HG03565 (cell line): Measurements from ENCODE around the gene CHEK2.
"Not testable (repeated sequence)": the region's sequence is repeated elsewhere in the genome, so short reads cannot be mapped to it uniquely, and the experiment has no call there.

Experiments used
- ATAC-seq: cut with Tn5 transposase; IDR thresholded peaks from one replicate; pipeline ENCODE4 v1.9.1; 2021; ENCODE audit warnings: mild to moderate bottlenecking, moderate library complexity; ENCODE audit not compliant: unreplicated experiment

Gene CHEK2

DNA sequence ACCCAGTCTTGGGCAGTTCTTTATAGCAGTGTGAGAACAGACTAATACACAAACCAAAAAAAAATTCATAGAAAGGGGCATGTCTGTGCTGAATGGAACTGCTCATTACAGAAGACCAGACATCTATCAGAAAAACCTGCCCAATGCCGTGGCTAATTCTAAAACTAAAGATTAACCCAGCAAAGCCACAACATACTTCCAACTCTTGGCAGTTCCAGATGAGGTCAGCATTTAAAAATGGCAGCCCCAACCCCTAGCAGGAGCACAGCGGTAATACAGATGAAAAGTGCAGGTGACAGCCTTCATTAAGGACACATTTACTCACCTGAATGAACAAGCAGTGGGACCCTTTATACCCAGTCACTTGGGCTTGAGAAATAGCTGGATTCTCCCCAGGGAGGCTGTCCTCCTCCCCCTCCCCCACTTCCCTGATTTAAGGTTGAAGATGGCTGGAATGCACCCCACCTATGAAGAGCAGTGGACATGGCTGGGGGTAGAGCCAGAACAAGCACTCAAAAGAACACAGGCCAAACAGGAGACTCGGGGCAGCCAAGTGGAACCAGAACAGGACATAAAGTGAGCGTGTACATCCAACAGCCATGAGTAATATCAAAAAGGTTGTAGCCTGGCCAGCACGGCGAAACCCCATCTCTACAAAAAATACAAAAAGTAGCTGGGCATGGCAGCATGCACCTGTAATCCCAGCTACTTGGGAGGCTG, 48.4 kb downstream of the CHEK2 start:
- ATAC-seq = not testable (repeated sequence)

DNA sequence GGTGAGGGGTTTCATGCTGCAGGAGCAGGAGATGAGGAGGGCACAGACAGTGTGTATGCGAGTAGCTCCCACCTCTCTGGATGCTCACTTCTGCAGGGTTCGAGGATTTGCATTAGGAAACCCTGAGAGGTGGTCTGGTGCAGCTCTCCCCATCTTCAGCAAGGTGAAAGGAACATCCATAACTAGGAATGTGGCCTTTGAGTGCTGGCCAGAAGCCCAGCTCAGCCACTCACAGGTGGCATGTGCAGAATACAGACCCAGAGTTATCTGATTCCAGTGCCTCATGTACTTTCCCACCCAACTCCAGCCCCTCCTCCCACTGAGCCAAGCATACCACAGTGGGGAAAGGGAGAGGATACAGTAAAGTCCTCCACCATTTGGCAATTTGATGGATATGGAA, 51.8 kb downstream of the CHEK2 start:
- ATAC-seq = not testable (repeated sequence)

- ATAC-seq = not testable (repeated sequence)
Measured at GRCh38 chr22:28682966-28683365, 58.7 kb downstream of the CHEK2 start.

GRCh38 chr22:28680813-28681490, 60.7 kb downstream of the CHEK2 start:
- ATAC-seq = not testable (repeated sequence)

DNA sequence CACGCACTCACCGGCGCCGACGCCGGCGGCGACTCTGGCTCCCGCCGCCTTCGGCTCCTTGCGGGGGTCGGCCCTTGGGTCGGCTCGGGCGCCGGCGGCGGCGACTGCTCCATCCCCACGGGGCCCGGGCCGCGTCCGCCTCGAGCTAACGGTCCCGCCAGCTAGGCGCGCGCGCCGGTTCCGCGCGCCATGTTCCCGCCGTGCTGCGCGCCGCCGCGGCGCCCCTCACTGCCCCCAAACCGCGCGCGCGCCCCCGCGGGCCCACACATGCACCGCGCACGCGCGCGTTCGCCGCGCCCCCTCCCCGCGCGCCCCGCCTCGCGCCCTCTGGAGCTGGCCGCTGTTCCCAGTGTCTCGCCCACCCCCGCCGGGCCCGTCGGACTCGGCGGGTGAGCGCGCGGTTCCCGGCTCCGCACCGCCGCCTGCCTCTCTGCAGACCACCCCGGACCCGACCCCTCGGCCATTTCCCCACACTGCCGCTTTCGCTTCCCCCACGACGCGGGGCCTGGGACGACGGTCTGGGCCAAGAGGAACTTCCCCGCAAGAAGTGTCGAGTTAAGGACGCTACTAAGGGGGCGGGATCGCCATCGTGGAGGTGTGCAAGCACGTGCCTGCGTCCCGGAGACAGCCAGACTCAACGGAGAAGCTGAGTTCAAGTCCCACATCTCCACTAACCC, 61.9 kb downstream of the CHEK2 start, which contains the start of gene TTC28:
TSS of gene TTC28 (minus strand) at position 230 of the 677 bp plus-strand sequence. CDS start at position 113, 117 bp downstream.
- not testable (repeated sequence) for ATAC-seq

DNA sequence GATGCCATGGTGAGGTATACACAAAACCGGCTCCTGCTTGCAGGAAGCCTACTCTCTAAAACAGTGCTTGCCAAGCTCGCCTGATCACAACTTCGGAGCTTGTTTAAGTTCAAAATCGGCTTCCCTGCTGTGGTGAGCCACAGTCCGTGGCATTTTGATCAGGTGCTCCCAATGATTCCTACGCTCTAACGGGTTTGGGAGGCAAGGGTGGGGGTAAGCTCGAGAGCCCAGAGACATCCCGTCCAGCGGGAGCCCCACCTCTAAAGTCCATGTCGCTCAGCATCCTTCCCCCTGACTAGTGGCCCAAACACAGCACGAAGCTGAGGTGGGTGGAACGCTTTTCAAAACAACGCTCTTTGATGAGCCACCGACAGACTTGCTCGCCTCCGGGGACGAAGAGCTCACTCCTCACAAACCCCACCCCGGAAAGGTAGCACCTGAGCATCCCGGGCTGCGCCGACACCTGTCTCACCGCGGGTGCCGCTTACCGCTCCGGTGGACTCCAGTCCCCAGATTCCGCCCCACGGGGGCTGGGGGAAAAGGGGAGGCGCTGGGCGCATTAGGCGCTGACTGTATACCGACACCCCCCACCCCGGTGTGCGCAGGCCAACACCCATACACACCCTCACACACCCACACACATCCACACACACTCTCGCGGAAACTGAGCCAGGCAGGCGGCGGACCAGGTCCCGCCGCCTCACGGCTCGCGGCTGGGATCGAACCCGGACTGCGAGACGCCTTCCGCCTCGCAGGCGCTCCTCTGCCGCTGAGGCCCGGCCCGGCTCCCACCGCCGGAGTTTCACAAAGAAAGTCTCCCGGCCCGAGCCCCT, 62.6 kb downstream of the CHEK2 start:
- ATAC-seq = not testable (repeated sequence)

DNA sequence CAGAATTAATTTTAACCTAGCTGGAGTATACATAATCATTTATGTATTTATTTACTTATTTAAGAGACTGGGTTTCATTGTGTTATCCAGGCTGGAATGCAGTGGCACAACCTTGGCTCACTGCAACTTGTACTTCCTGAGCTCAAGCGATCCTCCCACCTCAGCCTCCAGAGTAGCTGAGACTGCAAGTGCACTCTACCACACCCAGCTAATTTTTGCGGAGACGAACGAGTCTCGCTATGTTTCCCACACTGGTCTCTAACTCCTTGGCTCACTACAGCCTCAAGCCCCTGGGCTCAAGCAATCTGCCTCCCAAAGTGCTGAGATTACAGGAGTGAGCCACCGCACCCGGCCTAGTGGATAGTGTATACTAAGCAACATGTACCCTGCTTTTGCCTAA, 63.5 kb downstream of the CHEK2 start:
- ATAC-seq = not testable (repeated sequence)

DNA sequence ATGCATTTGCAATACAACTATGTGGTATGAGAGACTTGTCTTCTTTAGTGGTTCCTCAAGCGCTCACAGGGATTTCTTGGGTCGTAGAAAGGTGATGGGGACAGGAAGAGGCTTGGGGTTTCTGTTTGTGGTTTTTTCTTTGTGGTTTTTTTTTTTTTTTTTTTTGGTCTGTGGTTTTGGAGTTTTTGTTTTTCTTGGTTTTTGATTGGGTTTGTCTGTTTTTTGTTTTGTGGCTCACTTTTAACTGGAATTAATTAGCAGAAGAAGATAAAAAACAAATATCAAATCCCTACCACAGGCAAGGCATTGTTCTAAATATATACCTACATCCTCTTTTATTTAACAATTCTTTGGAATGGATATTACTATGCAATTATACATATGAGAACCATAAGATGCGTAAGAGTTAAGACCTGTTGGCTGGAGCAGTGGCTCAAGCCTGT, 67.5 kb downstream of the CHEK2 start:
- no peak for ATAC-seq

- ATAC-seq = no peak
Measured at GRCh38 chr22:28670756-28671155, 70.9 kb downstream of the CHEK2 start.

DNA sequence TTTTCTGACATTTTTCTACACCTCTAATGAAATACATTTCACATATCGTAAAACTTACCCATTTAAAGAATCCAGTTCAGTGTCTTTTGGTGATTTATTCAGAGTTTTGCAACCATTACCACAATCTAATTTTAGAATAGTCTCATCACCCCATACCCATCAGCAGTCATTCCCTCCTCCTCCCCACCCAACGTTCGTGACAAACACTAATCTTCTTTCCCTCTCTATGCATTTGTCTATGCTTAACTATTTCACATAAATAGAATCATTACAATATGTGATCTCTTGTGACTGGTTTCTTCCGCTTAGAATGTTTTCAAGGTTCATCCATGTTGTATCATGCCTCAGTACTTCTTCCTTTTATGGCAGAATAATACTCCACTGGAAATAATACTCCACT, 71.5 kb downstream of the CHEK2 start:
- no peak for ATAC-seq

GRCh38 chr22:28669387-28669786, 72.2 kb downstream of the CHEK2 start:
- no peak for ATAC-seq

DNA sequence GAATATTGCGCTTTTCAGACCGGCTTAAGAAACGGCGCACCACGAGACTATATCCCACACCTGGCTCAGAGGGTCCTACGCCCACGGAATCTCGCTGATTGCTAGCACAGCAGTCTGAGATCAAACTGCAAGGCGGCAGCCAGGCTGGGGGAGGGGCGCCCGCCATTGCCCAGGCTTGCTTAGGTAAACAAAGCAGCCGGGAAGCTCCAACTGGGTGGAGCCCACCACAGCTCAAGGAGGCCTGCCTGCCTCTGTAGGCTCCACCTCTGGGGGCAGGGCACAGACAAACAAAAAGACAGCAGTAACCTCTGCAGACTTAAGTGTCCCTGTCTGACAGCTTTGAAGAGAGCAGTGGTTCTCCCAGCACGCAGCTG, 78.1 kb downstream of the CHEK2 start:
- ATAC-seq = not testable (repeated sequence)

DNA sequence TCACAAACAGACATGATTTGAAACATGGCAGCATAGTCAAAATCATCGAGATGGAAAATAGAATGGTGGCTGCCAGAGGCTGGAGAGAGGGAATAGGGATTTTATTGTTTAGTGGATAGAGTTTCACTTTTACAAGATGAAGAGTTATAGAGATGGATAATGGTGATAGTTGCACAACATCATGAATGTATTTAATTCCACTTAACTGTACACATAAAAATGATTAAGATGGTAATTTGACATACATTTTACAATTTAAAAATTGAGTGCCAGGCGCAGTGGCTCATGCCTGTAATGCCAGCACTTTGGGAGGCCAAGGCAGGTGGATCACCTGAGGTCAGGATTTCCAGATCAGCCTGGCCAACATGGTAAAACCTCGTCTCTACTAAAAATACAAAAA, 83.2 kb downstream of the CHEK2 start:
- ATAC-seq = no peak

DNA sequence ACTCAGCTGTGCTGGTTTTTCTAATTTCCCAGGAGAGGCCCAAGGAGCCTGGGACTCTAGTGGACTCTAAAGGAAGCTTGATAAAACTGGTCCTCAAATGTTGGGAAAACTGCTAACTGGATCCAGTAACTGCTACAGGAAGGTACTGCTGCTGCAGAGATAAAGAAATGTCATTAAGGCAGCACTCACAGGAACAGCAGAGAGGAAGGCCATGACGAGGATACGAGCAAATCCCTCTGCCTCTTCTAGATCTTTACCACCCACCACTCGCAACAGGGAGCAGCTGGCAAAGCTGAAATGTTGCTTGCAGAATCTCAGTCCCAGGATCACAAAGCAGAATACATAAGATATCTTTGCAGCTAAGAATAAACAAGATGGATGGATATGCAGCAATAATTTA, 85.4 kb downstream of the CHEK2 start:
- no peak for ATAC-seq

GRCh38 chr22:28650463-28650862, 91.2 kb downstream of the CHEK2 start:
- no peak for ATAC-seq

DNA sequence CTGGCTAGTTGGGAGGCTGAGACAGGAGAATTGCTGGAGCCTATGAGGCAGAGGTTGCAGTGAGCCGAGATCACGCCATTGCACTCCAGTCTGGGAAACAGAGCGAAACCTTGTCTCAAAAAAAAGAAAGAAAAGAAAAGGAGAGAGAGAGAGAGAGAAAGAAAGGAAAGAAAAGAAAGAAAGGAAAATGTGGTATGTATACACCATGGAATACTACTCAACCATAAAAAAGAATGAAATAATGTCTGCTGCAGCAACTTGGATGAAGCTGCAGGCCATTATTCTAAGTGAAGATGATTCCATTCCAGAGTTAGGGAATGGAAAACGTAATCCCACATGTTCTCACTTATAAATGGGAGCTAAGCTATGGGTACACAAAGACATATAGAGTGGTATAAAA, 92.8 kb downstream of the CHEK2 start:
- ATAC-seq = no peak

DNA sequence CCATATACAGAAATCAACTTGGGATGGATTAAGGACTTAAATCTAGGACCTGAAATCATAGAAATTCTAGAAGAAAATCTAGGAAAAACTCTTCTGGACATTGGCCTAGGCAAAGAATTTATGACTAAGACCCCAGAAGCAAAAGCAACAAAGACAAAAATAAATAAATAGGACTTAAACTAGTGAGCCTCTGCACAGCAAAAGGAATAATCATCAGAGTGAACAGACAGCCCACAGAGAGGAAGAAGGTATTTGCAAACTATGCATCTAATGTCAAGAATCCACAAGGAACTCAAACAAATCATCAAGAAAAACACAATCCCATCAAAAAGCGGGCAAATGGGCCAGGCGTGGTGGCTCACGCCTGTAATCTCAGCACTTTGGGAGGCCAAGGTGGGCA, 94.4 kb downstream of the CHEK2 start:
- no peak for ATAC-seq

DNA sequence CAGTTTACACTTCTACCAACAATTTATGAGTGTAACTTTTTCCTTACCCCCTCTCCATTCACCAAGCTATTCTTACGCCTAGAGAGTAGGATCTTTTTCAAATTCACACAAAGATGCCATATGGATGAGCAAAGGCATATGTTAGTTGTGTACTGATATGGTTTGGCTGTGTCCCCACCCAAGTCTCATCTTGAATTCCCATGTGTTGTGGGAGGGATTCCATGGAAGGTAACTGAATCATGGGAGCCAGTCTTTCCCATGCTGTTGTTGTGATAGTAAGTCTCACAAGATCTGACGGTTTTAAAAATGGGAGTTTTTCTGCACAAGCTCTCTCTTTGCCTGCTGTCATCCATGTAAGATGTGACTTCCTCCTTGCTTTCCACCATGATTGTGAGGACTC, 102.3 kb downstream of the CHEK2 start:
- ATAC-seq = no peak
